ENCODE data around the gene CLIP4.

DNA sequence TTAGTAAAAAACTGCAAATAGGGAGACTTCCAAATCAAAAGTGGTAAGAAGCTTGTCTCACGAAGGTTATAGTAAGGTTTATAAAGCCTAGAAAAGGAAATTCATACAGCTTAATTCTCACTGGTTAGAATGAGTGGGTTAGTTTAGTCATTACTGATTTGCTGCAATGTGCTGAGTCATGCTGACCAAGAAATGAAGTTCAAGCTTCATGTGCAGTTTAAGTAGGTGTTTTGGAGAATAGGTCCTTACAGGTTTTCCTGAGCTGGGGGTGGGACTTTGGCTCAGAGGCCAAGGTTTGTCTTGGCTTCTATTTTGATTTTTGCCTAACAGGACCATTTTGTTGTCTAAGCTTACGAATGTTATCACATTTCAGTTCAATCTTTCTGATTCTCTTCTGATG lies 15.1 kb downstream of the CLIP4 start:
- TF ChIP-seq THRA (CRISPR knock-in tag; IDR thresholded peaks at IDR 0.05; ENCODE audit: borderline replicate concordance) (no peak), HCFC1 (IDR thresholded peaks at IDR 0.05; ENCODE audit: low read depth, low read length) (no peak), YY1 (IDR thresholded peaks at IDR 0.05; ENCODE audit: insufficient read depth, insufficient replicate concordance, low read depth, low read length) (no peak), ELF1 (CRISPR knock-in tag; IDR thresholded peaks at IDR 0.05) (no peak), BCLAF1 (IDR thresholded peaks at IDR 0.05) (no peak), PATZ1 (CRISPR knock-in tag; IDR thresholded peaks at IDR 0.05) (no peak), POLR2A (IDR thresholded peaks at IDR 0.05; ENCODE audit: insufficient read depth in 1 of 2, low read depth in 2 of 2, low read length in 2 of 2) (no peak)
- TF ChIP-seq, protein P1, sequence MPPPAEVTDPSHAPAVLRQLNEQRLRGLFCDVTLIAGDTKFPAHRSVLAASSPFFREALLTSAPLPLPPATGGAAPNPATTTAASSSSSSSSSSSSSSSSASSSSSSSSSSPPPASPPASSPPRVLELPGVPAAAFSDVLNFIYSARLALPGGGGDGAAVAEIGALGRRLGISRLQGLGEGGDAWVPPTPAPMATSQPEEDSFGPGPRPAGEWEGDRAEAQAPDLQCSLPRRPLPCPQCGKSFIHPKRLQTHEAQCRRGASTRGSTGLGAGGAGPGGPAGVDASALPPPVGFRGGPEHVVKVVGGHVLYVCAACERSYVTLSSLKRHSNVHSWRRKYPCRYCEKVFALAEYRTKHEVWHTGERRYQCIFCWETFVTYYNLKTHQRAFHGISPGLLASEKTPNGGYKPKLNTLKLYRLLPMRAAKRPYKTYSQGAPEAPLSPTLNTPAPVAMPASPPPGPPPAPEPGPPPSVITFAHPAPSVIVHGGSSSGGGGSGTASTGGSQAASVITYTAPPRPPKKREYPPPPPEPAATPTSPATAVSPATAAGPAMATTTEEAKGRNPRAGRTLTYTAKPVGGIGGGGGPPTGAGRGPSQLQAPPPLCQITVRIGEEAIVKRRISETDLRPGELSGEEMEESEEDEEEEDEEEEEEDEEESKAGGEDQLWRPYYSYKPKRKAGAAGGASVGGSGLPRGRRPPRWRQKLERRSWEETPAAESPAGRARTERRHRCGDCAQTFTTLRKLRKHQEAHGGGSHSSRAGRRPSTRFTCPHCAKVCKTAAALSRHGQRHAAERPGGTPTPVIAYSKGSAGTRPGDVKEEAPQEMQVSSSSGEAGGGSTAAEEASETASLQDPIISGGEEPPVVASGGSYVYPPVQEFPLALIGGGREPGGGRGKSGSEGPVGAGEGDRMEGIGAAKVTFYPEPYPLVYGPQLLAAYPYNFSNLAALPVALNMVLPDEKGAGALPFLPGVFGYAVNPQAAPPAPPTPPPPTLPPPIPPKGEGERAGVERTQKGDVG (CRISPR knock-in tag; IDR thresholded peaks at IDR 0.05; ENCODE audit: borderline replicate concordance): no peak
- TF ChIP-seq, protein P2, sequence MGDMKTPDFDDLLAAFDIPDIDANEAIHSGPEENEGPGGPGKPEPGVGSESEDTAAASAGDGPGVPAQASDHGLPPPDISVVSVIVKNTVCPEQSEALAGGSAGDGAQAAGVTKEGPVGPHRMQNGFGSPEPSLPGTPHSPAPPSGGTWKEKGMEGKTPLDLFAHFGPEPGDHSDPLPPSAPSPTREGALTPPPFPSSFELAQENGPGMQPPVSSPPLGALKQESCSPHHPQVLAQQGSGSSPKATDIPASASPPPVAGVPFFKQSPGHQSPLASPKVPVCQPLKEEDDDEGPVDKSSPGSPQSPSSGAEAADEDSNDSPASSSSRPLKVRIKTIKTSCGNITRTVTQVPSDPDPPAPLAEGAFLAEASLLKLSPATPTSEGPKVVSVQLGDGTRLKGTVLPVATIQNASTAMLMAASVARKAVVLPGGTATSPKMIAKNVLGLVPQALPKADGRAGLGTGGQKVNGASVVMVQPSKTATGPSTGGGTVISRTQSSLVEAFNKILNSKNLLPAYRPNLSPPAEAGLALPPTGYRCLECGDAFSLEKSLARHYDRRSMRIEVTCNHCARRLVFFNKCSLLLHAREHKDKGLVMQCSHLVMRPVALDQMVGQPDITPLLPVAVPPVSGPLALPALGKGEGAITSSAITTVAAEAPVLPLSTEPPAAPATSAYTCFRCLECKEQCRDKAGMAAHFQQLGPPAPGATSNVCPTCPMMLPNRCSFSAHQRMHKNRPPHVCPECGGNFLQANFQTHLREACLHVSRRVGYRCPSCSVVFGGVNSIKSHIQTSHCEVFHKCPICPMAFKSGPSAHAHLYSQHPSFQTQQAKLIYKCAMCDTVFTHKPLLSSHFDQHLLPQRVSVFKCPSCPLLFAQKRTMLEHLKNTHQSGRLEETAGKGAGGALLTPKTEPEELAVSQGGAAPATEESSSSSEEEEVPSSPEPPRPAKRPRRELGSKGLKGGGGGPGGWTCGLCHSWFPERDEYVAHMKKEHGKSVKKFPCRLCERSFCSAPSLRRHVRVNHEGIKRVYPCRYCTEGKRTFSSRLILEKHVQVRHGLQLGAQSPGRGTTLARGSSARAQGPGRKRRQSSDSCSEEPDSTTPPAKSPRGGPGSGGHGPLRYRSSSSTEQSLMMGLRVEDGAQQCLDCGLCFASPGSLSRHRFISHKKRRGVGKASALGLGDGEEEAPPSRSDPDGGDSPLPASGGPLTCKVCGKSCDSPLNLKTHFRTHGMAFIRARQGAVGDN (CRISPR knock-in tag; IDR thresholded peaks at IDR 0.05): no peak
